SK-N-SH (cell line): ENCODE measurements around the gene FAM200C.
A peak's percentile ranks its signal among the peaks of the same experiment; 100 is the strongest.

ENCODE experiments used
- EP300 ChIP-seq, 2 experiments: IDR thresholded peaks; 2 replicates each; pipeline versions ENCODE4 v1.4.0 to v1.6.1; 2012; ENCODE audit warnings: borderline replicate concordance in 1 of 2, low read depth in 1 of 2, low read length in 1 of 2
- FOXM1 ChIP-seq: IDR thresholded peaks from 2 replicates; pipeline ENCODE4 v1.4.0; 2012; ENCODE audit warnings: low read depth, mild to moderate bottlenecking
- TEAD4 ChIP-seq: IDR thresholded peaks from 2 replicates; pipeline ENCODE4 v1.4.0; 2012; ENCODE audit warnings: mild to moderate bottlenecking, borderline replicate concordance; ENCODE audit not compliant: insufficient read depth
- TF ChIP-seq, protein P1 (sequence below): fragments of 200-600 bp; sonication (generic); IDR thresholded peaks from 2 replicates; pipeline ENCODE4 v1.6.1; 2017; ENCODE audit warnings: antibody characterized with exemption, mild to moderate bottlenecking, moderate library complexity
- TF ChIP-seq, protein P2 (sequence below): IDR thresholded peaks from 2 replicates; pipeline ENCODE4 v1.4.0; 2012; ENCODE audit warnings: low read depth, borderline replicate concordance

GRCh38 chr5:160421625-160422258 lies 21.9 kb upstream of the FAM200C start, which contains the start of gene PTTG1:
- TF ChIP-seq, protein P1, sequence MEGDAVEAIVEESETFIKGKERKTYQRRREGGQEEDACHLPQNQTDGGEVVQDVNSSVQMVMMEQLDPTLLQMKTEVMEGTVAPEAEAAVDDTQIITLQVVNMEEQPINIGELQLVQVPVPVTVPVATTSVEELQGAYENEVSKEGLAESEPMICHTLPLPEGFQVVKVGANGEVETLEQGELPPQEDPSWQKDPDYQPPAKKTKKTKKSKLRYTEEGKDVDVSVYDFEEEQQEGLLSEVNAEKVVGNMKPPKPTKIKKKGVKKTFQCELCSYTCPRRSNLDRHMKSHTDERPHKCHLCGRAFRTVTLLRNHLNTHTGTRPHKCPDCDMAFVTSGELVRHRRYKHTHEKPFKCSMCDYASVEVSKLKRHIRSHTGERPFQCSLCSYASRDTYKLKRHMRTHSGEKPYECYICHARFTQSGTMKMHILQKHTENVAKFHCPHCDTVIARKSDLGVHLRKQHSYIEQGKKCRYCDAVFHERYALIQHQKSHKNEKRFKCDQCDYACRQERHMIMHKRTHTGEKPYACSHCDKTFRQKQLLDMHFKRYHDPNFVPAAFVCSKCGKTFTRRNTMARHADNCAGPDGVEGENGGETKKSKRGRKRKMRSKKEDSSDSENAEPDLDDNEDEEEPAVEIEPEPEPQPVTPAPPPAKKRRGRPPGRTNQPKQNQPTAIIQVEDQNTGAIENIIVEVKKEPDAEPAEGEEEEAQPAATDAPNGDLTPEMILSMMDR = no peak
- peak; percentile 99 for TF ChIP-seq FOXM1
- TF ChIP-seq EP300 (IDR thresholded peaks at IDR 0.05; ENCODE audit: borderline replicate concordance in 1 of 2, low read depth in 1 of 2, low read length in 1 of 2) = no peak
- no peak for TF ChIP-seq TEAD4
- TF ChIP-seq, protein P2, sequence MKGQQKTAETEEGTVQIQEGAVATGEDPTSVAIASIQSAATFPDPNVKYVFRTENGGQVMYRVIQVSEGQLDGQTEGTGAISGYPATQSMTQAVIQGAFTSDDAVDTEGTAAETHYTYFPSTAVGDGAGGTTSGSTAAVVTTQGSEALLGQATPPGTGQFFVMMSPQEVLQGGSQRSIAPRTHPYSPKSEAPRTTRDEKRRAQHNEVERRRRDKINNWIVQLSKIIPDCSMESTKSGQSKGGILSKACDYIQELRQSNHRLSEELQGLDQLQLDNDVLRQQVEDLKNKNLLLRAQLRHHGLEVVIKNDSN = no peak
